Measurements from ENCODE around the gene WDFY3.

DNA sequence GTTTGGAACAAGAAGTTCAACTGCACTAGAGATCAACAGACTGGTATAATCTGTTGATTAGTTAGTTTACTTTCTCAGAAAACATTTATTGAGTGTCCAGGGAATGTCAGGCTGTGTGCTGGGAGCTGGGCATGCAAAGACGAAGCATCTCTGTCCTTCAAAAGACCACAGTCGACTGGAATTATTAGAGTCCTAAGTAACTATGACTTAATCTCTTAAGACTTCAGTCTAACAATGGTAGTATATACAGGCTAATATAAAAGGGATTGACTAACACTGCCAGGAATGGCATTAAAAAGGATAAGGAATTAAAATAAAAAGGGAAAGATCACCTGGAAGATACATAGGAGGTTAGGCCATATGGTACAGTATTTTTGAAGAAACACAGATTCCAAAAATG is 128.7 kb downstream of the WDFY3 start:
- TF ChIP-seq, protein P1, sequence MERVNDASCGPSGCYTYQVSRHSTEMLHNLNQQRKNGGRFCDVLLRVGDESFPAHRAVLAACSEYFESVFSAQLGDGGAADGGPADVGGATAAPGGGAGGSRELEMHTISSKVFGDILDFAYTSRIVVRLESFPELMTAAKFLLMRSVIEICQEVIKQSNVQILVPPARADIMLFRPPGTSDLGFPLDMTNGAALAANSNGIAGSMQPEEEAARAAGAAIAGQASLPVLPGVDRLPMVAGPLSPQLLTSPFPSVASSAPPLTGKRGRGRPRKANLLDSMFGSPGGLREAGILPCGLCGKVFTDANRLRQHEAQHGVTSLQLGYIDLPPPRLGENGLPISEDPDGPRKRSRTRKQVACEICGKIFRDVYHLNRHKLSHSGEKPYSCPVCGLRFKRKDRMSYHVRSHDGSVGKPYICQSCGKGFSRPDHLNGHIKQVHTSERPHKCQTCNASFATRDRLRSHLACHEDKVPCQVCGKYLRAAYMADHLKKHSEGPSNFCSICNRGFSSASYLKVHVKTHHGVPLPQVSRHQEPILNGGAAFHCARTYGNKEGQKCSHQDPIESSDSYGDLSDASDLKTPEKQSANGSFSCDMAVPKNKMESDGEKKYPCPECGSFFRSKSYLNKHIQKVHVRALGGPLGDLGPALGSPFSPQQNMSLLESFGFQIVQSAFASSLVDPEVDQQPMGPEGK (CRISPR knock-in tag; IDR thresholded peaks at IDR 0.05; ENCODE audit: borderline replicate concordance): no peak
- TF ChIP-seq ARNTL (CRISPR knock-in tag; IDR thresholded peaks at IDR 0.05; ENCODE audit: borderline replicate concordance, low read depth): no peak

All from SK-N-SH treated with all-trans-retinoic acid at 6 μM for 48 hours (cell line).